Inferior parietal cortex (tissue), 1 donor: ENCODE results near the gene HTD2.

ENCODE experiments used
- DNase-seq: peaks from one replicate; pipeline ENCODE4 v3.0.0-alpha.2; 2016; ENCODE audit errors: extremely low spot score

The HTD2 gene

GRCh38 chr3:58357402-58357801 lies 51.1 kb downstream of the HTD2 start:
- DNase-seq = no peak

GRCh38 chr3:58358092-58358491 lies 51.8 kb downstream of the HTD2 start:
- no peak for DNase-seq

GRCh38 chr3:58358808-58359207 lies 52.5 kb downstream of the HTD2 start:
- no peak for DNase-seq

GRCh38 chr3:58359621-58360020 lies 53.3 kb downstream of the HTD2 start:
- DNase-seq = no peak

GRCh38 chr3:58361866-58362265 lies 55.5 kb downstream of the HTD2 start:
- DNase-seq = no peak

GRCh38 chr3:58366699-58367098 lies 60.4 kb downstream of the HTD2 start:
- DNase-seq = no peak

- no peak for DNase-seq
Measured at GRCh38 chr3:58369038-58369437, 62.7 kb downstream of the HTD2 start.
